DND-41 (cell line): Measurements from ENCODE around the gene ARHGAP32.

Source experiments
- EZH2 ChIP-seq: IDR thresholded peaks from 3 replicates; pipeline ENCODE4 v1.6.1; 2012; ENCODE audit warnings: borderline replicate concordance, low read depth, mild to moderate bottlenecking, moderate library complexity, low read length, inconsistent platforms; ENCODE audit not compliant: severe bottlenecking
- TF ChIP-seq, protein P1 (sequence below): IDR thresholded peaks from 2 replicates; pipeline ENCODE4 v1.5.1; 2012; ENCODE audit warnings: borderline replicate concordance, low read length, moderate library complexity, mild to moderate bottlenecking; ENCODE audit not compliant: poor library complexity, severe bottlenecking; ENCODE audit errors: extremely low read depth

DNA sequence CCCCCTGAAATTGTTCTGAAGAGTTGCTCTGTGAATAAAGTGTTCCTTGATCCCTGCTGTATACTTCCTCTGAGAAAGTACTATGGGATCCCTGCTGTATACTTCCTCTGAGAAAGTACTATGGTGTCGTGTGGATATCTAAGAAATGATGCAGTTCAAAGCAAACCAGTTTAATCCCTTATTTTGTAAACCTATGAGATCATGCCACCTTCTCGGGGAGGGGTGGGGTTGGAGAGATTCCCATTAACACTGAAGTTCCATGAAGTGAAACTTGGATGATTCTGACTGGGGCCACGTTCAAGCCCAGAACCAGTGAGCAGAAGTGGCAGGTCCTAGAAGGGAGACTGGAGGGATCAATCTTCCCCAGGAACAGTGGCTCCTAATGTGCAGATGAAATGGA lies 236.5 kb downstream of the ARHGAP32 start:
- TF ChIP-seq EZH2: no peak
- TF ChIP-seq, protein P1, sequence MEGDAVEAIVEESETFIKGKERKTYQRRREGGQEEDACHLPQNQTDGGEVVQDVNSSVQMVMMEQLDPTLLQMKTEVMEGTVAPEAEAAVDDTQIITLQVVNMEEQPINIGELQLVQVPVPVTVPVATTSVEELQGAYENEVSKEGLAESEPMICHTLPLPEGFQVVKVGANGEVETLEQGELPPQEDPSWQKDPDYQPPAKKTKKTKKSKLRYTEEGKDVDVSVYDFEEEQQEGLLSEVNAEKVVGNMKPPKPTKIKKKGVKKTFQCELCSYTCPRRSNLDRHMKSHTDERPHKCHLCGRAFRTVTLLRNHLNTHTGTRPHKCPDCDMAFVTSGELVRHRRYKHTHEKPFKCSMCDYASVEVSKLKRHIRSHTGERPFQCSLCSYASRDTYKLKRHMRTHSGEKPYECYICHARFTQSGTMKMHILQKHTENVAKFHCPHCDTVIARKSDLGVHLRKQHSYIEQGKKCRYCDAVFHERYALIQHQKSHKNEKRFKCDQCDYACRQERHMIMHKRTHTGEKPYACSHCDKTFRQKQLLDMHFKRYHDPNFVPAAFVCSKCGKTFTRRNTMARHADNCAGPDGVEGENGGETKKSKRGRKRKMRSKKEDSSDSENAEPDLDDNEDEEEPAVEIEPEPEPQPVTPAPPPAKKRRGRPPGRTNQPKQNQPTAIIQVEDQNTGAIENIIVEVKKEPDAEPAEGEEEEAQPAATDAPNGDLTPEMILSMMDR: no peak
